A673 (cell line): ENCODE measurements around the gene CUTC. TPM values are rescaled to one million over a fixed set of nuclear protein-coding genes. Genes with fewer than 3 reads are reported as not detected.
"Not testable (repeated sequence)": the region's sequence is repeated elsewhere in the genome, so short reads cannot be mapped to it uniquely, and the experiment has no call there.

ENCODE experiments used
- BruUV-seq: library from RNA; stranded (reverse); fragments of 400-500 nt; replicated peaks from 2 replicates; lab custom pipeline; 2021; lab: Mats Ljungman, UMichigan
- CTCF ChIA-PET: fragments of 300-600 bp; sonication (Branson Sonifier 250); formaldehyde crosslinking; loops from one replicate; lab custom pipeline; 2022; ENCODE audit warnings: antibody characterized with exemption; lab: Charles Lee
- POLR2A ChIA-PET: fragments of 300-600 bp; sonication (Branson Sonifier 250); formaldehyde crosslinking; loops from one replicate; lab custom pipeline; 2022; ENCODE audit warnings: antibody characterized with exemption; ENCODE audit not compliant: low non-redundant PET; lab: Charles Lee
- DNase-seq: peaks from one replicate; pipeline ENCODE4 v3.0.0-alpha.2; 2015; ENCODE audit warnings: low spot score
- H3K27ac ChIP-seq: fragments of 200-600 bp; sonication (generic); 2 replicates; pipeline ENCODE4 v1.5.1; 2016; ENCODE audit warnings: mixed run types, low read depth, mild to moderate bottlenecking, mixed read lengths, antibody characterized with exemption, low read length; ENCODE audit not compliant: poor library complexity, severe bottlenecking
- H3K27me3 ChIP-seq: fragments of 200-600 bp; sonication (generic); replicated peaks from 2 replicates; pipeline ENCODE4 v1.6.1; 2017; ENCODE audit warnings: mixed run types, low read depth, mild to moderate bottlenecking, mixed read lengths, antibody characterized with exemption, low read length; ENCODE audit not compliant: insufficient read depth, poor library complexity
- H3K36me3 ChIP-seq: fragments of 200-600 bp; sonication (generic); 2 replicates; pipeline ENCODE4 v1.6.1; 2016; ENCODE audit warnings: mixed run types, mild to moderate bottlenecking, mixed read lengths, antibody characterized with exemption, low read length; ENCODE audit not compliant: insufficient read depth, poor library complexity, severe bottlenecking
- H3K4me1 ChIP-seq: fragments of 200-600 bp; sonication (generic); 2 replicates; pipeline ENCODE4 v1.6.1; 2017; ENCODE audit warnings: mixed run types, mild to moderate bottlenecking, mixed read lengths, antibody characterized with exemption, low read length; ENCODE audit not compliant: insufficient read depth, poor library complexity, severe bottlenecking
- H3K4me3 ChIP-seq: fragments of 200-600 bp; sonication (generic); 2 replicates; pipeline ENCODE4 v1.5.1; 2016; ENCODE audit warnings: low read depth, mixed run types, mild to moderate bottlenecking, mixed read lengths, low read length; ENCODE audit not compliant: poor library complexity, severe bottlenecking
- H3K9me3 ChIP-seq: fragments of 200-600 bp; sonication (generic); 2 replicates; pipeline ENCODE4 v1.6.1; 2016; ENCODE audit warnings: mixed run types, low read depth, mild to moderate bottlenecking, mixed read lengths, antibody characterized with exemption, low read length; ENCODE audit not compliant: poor library complexity, severe bottlenecking
- EZH2 ChIP-seq: fragments of 200-600 bp; sonication (generic); IDR thresholded peaks from 2 replicates; pipeline ENCODE4 v1.6.1; 2017; ENCODE audit warnings: borderline replicate concordance, low read depth, mild to moderate bottlenecking, mixed read lengths, antibody characterized with exemption, low read length; ENCODE audit not compliant: poor library complexity, severe bottlenecking
- intact Hi-C: fragments of 100-400 bp; cut with micrococcal nuclease; formaldehyde crosslinking; loops from one replicate; pipeline ENCODE4 v1.10.0; 2022; ENCODE audit not compliant: unreplicated experiment
- total RNA-seq: library from RNA; stranded (reverse); gene quantifications from 2 replicates; pipeline ENCODE4 v1.2.3, GENCODE V29; 2021
- TF ChIP-seq, protein P1 (sequence below): fragments of 300-800, 200-600 bp; sonication (generic); conservative IDR thresholded peaks from 2 replicates; pipeline ENCODE4 v1.5.1; 2017; ENCODE audit warnings: low read depth, mild to moderate bottlenecking, antibody characterized with exemption, low read length, moderate library complexity, mixed read lengths

CUTC gene
- total RNA-seq, 1 experiment from 2014 or later, result 19.2 TPM

DNA sequence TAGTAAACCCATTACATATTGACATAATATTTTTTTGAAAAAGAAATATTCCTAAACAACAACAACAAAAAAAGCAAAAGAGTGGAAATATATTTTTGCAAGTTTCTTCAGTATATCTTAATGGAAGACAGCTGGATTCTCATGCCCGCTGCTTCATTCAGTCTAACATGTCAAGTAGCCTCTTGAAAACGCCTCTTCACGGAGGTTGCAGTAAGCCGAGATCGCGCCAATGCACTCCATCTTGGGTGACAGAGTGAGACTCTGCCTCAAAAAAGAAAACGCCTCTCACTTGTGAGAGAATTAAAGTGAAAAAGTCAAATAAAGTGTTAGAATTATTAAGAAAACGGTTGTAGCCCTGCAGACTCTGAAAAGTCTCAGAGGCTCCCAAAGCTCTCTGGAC lies 1.3 kb downstream of the CUTC start:
- intact Hi-C loops, result no loop called here
- no peaks in the 10 kb centered on the region for H3K4me1 ChIP-seq
- ChIA-PET POLR2A (no interaction called here), CTCF (interaction anchor here (0.6 kb wide), 1 partner anchor 94 kb away, joined by 5 read pairs; no protein-coding TSS in a partner anchor)
- DNase-seq, result no peak
- H3K9me3 ChIP-seq, result no peaks in the 10 kb centered on the region
- peaks cover 21% of the 10 kb centered on the region for H3K36me3 ChIP-seq
- H3K27me3 ChIP-seq, result no peaks in the 10 kb centered on the region
- no TSS peak for BruUV-seq
- TF ChIP-seq EZH2, result no peak
- TF ChIP-seq, protein P1, sequence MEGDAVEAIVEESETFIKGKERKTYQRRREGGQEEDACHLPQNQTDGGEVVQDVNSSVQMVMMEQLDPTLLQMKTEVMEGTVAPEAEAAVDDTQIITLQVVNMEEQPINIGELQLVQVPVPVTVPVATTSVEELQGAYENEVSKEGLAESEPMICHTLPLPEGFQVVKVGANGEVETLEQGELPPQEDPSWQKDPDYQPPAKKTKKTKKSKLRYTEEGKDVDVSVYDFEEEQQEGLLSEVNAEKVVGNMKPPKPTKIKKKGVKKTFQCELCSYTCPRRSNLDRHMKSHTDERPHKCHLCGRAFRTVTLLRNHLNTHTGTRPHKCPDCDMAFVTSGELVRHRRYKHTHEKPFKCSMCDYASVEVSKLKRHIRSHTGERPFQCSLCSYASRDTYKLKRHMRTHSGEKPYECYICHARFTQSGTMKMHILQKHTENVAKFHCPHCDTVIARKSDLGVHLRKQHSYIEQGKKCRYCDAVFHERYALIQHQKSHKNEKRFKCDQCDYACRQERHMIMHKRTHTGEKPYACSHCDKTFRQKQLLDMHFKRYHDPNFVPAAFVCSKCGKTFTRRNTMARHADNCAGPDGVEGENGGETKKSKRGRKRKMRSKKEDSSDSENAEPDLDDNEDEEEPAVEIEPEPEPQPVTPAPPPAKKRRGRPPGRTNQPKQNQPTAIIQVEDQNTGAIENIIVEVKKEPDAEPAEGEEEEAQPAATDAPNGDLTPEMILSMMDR, result no peak
- no peak overlapping the region for H3K27ac ChIP-seq
- peak overlapping the region; percentile 80 for H3K4me3 ChIP-seq

DNA sequence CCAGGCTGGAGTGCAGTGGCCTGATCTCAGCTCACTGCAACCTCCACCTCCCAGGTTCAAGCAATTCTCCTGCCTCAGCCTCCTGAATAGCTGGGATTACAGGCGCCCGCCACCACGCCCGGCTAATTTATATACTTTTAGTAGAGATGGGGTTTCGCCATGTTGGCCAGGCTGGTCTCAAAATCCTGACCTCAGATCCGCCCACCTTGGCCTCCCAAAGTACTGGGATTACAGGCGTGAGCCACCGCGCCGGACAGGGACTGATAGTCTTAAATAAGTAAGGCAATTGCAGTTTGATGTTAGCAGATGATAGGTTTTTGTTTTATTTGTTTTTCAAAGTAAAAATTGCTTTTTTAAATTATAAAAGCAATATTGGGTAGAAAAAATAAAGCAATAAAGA lies 2.1 kb downstream of the CUTC start:
- intact Hi-C loops, H3K27ac ChIP-seq, H3K4me1 ChIP-seq, BruUV-seq, H3K9me3 ChIP-seq, CTCF ChIA-PET, H3K4me3 ChIP-seq, H3K27me3 ChIP-seq, POLR2A ChIA-PET, DNase-seq: not testable (repeated sequence)
- peaks cover 28% of the 10 kb centered on the region for H3K36me3 ChIP-seq

DNA sequence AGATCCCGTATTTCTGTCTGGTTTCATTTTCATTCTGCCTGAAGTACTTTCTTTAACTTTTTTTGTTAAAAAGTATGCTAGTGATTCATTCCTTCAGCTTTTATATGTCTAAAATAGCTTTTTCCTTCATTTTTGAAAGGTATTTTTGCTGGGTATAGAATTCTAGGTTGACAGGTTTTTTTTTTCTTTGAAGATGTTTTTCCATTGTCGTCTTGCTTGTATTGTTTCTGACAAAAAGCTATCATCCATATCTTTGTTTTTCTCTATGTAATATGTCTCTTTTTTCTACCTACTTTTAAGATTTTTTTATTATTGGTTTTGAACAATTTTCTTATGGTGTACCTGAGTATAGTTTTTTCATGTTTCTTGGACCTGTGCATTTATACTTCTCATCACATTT lies 8.2 kb downstream of the CUTC start:
- intact Hi-C loops, result no loop called here
- Histone ChIP-seq H3K4me3 (no peak overlapping the region), H3K27me3 (no peaks in the 10 kb centered on the region), H3K4me1 (no peaks in the 10 kb centered on the region), H3K9me3 (peaks cover 17% of the 10 kb centered on the region), H3K27ac (no peak overlapping the region), H3K36me3 (peaks cover 87% of the 10 kb centered on the region)
- POLR2A ChIA-PET, result no interaction called here
- no peak for TF ChIP-seq EZH2
- TF ChIP-seq, protein P1, result no peak
- BruUV-seq, result no TSS peak
- DNase-seq, result no peak
- CTCF ChIA-PET, result no interaction called here

DNA sequence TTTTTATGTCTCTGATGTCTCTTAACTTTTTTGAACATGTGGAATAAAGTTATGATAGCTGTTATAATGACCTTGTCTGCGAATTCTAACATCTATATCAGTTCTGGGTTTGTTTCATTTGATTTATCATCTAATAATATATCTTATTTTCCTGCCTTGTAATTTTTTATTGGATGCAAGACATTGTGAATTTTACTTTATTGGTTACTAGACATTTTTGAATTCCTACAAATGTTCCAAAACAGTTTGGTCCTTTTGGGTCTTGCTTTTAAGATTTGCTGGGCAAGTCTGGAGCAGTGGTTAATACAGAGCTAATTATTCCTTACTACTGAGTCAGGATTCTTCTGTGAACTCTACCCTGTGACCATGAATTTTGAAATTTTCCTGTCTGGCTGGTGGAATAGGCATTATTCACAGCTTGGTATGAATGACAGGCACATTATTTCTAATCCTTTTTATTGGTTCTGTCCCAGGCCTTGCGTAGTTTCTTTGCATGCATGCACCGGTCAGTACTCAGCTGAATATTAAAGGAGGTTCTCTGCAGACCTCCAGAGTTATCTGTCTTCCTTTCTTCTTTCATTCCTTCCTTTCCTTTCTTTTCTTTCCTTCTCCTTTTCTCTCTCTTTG lies 9.0 kb downstream of the CUTC start:
- intact Hi-C loops, result no loop called here

More for the DNA sequence above, 9.0 kb downstream of the CUTC start:
- ChIA-PET CTCF (no interaction called here), POLR2A (no interaction called here)
- TF ChIP-seq EZH2, result no peak
- TF ChIP-seq, protein P1, result no peak
- BruUV-seq, result no TSS peak
- H3K4me1 ChIP-seq, result no peaks in the 10 kb centered on the region
- no peak for DNase-seq
- no peak overlapping the region for H3K4me3 ChIP-seq
- no peak overlapping the region for H3K27ac ChIP-seq
- peaks cover 91% of the 10 kb centered on the region for H3K36me3 ChIP-seq
- H3K27me3 ChIP-seq, result no peaks in the 10 kb centered on the region
- peaks cover 17% of the 10 kb centered on the region for H3K9me3 ChIP-seq
